GM23248 (cell line): Measurements from ENCODE around the gene GALNS.

Source experiments
- EZH2 ChIP-seq: fragments of 200-600 bp; sonication (generic); IDR thresholded peaks from 2 replicates; pipeline ENCODE4 v1.6.1; 2018; ENCODE audit warnings: antibody characterized with exemption, mild to moderate bottlenecking; ENCODE audit not compliant: insufficient read depth, poor library complexity, severe bottlenecking
- EZH2phosphoT487 ChIP-seq: fragments of 200-600 bp; sonication (generic); IDR thresholded peaks from 2 replicates; pipeline ENCODE4 v1.6.1; 2018; ENCODE audit warnings: antibody characterized with exemption, moderate library complexity, mild to moderate bottlenecking, low read depth; ENCODE audit not compliant: insufficient read depth

- no peak for TF ChIP-seq EZH2
- TF ChIP-seq EZH2phosphoT487 = no peak
Observed at GRCh38 chr16:88867581-88868246, 11.0 kb upstream of the GALNS start.
